Small intestine (tissue), 7 donors: ENCODE data around the gene CACNA1H. TPM values are rescaled to one million over a fixed set of nuclear protein-coding genes. Genes with fewer than 3 reads are reported as not detected.

Source experiments
- DNase-seq, 2 donors: peaks; one replicate each; pipeline versions ENCODE4 v3.0.0 to v3.0.0-alpha.2; 2013
- FAIRE-seq: peaks from 2 replicates; lab custom pipeline; 2012; peaks lifted over from hg19 to GRCh38; lab: Jason Lieb, UNC
- H3K27ac ChIP-seq, 3 donors: one replicate each; pipeline ENCODE4 v1.5.1; 2013; ENCODE audit warnings: low read length in 2 of 3, mild to moderate bottlenecking in 2 of 3, control low read depth in 1 of 3, inconsistent platforms in 1 of 3, low read depth in 1 of 3, moderate library complexity in 1 of 3
- H3K27me3 ChIP-seq, 3 donors: one replicate each; pipeline ENCODE4 v1.6.1; 2013; ENCODE audit warnings: low read length in 3 of 3, inconsistent platforms in 1 of 3; ENCODE audit not compliant: control insufficient read depth in 3 of 3, insufficient read depth in 3 of 3
- H3K36me3 ChIP-seq, 3 donors: one replicate each; pipeline ENCODE4 v1.6.1; 2013; ENCODE audit warnings: low read length in 3 of 3, inconsistent platforms in 1 of 3, low read depth in 1 of 3, mild to moderate bottlenecking in 1 of 3, moderate library complexity in 1 of 3; ENCODE audit not compliant: control insufficient read depth in 3 of 3, insufficient read depth in 2 of 3
- H3K4me1 ChIP-seq, 3 donors: one replicate each; pipeline ENCODE4 v1.6.1; 2013; ENCODE audit warnings: low read length in 2 of 3, inconsistent platforms in 1 of 3, low read depth in 1 of 3, mild to moderate bottlenecking in 1 of 3, moderate library complexity in 1 of 3; ENCODE audit not compliant: control insufficient read depth in 3 of 3, insufficient read depth in 2 of 3
- H3K4me3 ChIP-seq, 3 donors: one replicate each; pipeline ENCODE4 v1.5.1; 2013; ENCODE audit warnings: low read length in 3 of 3, control low read depth in 1 of 3, inconsistent platforms in 1 of 3, low read depth in 1 of 3, mild to moderate bottlenecking in 1 of 3, moderate library complexity in 1 of 3
- H3K9me3 ChIP-seq, 2 donors: one replicate each; pipeline ENCODE4 v1.6.1; 2013; ENCODE audit warnings: low read depth in 1 of 2, low read length in 1 of 2; ENCODE audit not compliant: control insufficient read depth in 2 of 2, insufficient read depth in 1 of 2
- WGBS, 3 donors: extraction: QIAGEN DNeasy Blood & Tissue Kit; methylation state at CpG; one replicate each; pipeline ENCODE4 v1.1.7; 2013; 5-methylcytosine and 5-hydroxymethylcytosine counted together
- polyA plus RNA-seq, 4 donors: library from polyadenylated mRNA; stranded (reverse) in 3 of 4; unstranded in 1 of 4; fragments of 200-250 nt in 3 of 4; fragments of 120-200 nt in 1 of 4; gene quantifications; one replicate each; pipeline versions ENCODE4 v1.2.1 to v1.2.3, GENCODE V29; 2013
- donor health status: healthy with polysubstance abuse.
- donor health status: control.
- donor health status: control.
- donor health status: Bipolar disorder and iron deficiency.
- donor health status: healthy.

The CACNA1H gene
- polyA plus RNA-seq, 4 donors: 0.22 to 7.0 (median 3.2) TPM

DNA sequence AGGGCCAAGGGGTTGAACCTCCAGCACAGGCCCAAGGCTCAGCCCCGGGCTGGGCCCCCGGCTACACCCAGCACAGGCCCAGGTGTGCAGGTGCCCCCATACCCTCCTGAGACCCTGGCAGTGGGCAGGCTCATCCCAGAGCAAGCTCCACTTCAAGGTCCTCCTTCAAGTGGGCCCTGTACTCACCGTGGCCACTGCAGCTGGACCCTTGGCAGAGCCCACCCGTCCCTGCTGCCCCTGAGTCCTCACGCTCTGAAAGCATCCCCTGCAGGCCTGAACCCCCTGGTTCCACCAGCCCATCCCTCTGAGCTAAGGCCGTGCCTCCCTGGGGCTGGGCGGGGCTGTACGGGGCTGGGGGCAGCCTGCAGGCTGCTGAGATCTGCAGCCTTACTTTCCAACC, 11.2 kb upstream of the CACNA1H start:
- Histone ChIP-seq H3K36me3 (no peaks in the 10 kb centered on the region), H3K4me3 (no peak overlapping the region), H3K9me3 (no peaks in the 10 kb centered on the region), H3K27me3 (no peaks in the 10 kb centered on the region), H3K27ac (no peak overlapping the region), H3K4me1 (no peaks in the 10 kb centered on the region)
- WGBS, 3 donors: 50 to 72% (median 62%) methylated on average over 6 to 8 of the region's 8 CpGs
- FAIRE-seq (no peak), DNase-seq (no peak)

DNA sequence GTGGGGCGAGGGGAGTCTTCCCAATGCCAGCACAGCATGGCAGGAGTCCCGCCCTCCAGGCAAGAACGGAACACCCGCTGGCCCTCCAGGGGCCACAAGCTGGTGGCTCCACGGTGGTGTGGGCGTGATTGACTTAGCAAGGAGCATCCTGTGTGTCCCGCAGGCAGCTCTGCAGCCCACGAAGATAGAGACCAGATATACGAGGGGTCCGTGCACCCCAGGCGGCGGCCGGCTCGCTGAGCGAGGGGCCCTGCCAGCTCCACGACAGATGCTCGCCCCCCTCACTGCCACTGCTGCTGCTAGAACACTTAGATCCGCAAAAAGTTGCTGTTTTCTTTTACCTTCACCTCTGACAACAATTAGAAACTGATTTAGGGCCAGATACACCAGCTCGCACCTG, 10.0 kb upstream of the CACNA1H start:
- H3K36me3 ChIP-seq: no peaks in the 10 kb centered on the region
- FAIRE-seq (no peak), DNase-seq (no peak)
- no peak overlapping the region for H3K4me3 ChIP-seq
- no peak overlapping the region for H3K27ac ChIP-seq
- 78 to 83% (median 78%) methylated on average over 19 of the region's 19 CpGs for WGBS, 3 donors
- peaks cover 0 to 4% of the 10 kb centered on the region in 2 donors for H3K9me3 ChIP-seq
- no peaks in the 10 kb centered on the region for H3K4me1 ChIP-seq
- H3K27me3 ChIP-seq: no peaks in the 10 kb centered on the region

DNA sequence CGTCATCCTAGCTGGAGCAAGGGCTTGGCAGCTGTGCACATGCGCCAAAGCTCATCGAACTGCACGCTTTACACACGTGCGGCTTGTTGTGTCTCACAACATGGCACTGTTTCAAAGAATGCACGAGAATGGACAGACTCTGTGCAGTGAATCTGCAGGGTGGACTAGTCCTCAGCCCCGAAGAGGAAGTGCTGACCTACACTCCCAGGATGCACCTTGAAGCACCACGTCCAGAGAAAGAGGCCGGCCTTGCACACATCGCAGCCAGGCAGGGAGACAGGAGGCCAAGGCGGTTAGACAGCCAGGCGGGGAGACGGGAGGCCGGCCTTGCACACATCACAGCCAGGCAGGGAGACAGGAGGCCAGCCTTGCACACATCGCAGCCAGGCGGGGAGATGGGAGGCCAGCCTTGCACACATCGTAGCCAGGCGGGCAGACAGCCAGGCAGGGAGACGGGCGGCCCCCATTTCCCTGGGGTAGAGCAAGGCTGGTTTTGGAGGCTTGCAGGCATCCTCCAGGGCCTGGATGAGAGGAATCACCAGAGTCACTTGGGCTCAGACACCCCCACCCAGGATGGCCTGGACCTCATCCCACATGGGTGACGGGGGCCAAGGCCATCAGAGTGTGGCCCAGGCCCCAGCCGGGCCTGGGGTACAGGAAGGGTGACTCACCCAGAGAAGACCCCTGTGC, 9.0 kb upstream of the CACNA1H start:
- no peak for DNase-seq
- Histone ChIP-seq H3K27me3 (peaks cover 0 to 2% (median 0%) of the 10 kb centered on the region in 3 donors), H3K4me3 (no peak overlapping the region), H3K27ac (no peak overlapping the region), H3K4me1 (no peaks in the 10 kb centered on the region), H3K9me3 (peaks cover 0 to 4% of the 10 kb centered on the region in 2 donors), H3K36me3 (no peaks in the 10 kb centered on the region)
- no peak for FAIRE-seq
- WGBS, 3 donors: 81 to 88% (median 83%) methylated on average over 23 of the region's 23 CpGs

DNA sequence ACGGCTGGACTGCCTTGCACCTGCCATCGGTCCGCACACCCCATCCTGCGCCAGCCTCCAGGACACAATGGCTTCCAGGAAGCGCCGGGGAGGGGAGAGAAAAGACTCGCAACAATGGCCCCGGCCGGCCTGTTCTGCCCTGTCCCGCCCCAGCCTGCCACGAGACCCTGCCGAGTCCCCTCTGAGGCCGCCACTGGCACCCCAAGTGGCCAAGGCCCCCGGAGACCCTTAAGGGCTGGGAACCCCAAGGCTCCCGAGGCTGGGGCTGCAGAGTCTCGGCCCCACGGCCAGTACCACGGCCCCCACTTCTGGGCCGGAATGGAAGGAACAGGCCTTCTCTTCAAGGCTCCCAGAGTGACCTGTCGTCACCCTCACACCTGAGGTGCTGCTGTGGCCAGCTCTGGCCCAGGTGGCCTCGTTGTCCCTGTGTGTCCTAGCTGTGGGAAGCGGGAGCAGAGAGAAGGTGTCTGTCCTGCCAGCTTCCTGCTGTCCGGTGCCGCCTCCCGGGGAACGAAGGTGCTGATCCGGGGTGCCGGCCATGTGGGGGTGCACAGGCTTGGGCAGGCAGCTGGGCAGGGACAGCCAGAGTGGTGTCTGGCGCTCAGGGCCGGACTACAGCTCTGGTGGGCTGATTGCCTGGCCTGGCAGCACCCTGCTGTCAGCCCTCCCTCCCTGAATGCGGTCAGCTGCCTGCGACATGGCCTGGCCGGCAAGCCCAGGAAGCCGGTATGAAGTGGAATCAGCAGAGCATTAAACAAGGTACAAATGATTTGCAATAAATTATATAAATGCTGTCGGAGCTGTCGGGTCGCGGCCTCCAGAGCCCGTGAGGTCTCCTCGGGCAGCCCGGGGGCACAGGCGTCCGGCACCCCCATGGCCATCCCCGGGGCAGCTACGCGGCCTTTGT, 8.2 kb upstream of the CACNA1H start:
- Histone ChIP-seq H3K4me3 (no peak overlapping the region), H3K27me3 (peaks cover 0 to 2% (median 0%) of the 10 kb centered on the region in 3 donors), H3K27ac (no peak overlapping the region), H3K9me3 (peaks cover 0 to 4% of the 10 kb centered on the region in 2 donors), H3K36me3 (no peaks in the 10 kb centered on the region), H3K4me1 (no peaks in the 10 kb centered on the region)
- FAIRE-seq (no peak), DNase-seq (no peak)
- 79 to 80% (median 80%) methylated on average over 45 to 46 of the region's 46 CpGs for WGBS, 3 donors

DNA sequence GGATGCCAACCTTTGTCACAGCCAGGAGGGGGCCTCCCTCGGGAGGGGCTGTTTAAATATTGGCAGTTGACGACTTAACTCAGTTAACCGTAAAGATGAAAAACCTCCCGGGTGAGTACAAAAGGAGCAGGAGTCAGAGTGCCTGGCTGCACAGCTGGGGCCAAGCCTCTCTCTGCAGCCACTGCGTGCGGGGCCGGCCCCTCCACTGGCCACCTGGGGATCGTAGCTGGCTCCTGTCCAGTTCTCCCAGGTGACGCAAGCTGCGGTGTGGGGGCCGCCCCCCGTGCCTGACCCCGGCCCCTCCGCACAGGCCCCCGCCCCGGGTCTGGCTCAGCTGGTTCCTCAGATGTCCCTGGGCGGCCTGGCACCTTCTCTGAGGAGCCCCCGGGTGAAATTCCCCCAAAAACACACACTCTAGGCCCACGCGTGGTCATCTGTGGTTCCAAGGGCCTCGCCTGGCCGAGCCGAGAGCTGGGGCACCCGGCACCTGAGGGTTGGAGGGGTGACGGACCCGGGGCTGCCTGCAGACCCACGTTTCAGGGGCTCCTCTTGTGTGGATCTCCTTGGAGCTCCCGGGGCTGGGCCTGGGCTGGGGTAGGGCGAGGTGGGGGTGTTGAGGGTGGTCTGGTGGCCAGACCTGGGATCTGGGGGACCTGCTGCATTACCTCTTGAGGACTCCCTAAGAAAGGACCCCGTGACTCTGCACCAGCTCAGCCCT, 7.4 kb upstream of the CACNA1H start:
- Histone ChIP-seq H3K4me1 (no peaks in the 10 kb centered on the region), H3K4me3 (no peak overlapping the region), H3K36me3 (no peaks in the 10 kb centered on the region), H3K9me3 (peaks cover 0 to 4% of the 10 kb centered on the region in 2 donors), H3K27ac (no peak overlapping the region), H3K27me3 (peaks cover 0 to 6% (median 0%) of the 10 kb centered on the region in 3 donors)
- WGBS, 3 donors: 39 to 63% (median 49%) methylated on average over 27 to 30 of the region's 30 CpGs
- DNase-seq (no peak), FAIRE-seq (no peak)

DNA sequence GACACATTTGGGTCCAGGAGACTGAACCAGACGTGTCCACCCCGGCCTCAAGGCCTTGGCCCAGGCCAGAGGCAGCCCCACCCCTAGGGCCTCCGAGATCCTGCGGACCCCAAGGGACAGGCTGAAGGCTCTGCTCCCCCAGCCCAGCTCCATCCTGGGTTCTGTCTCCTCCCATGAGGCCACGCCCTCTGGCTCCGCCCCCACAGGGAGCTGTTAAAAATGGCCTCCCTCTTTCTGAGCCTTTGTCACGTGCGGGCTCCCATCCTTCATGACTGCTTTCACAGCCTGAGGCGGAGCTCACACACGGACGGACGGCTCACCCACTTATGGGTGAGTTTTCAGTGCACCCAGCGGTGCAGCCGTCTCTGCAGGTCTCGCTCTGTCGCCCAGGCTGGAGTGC, 6.5 kb upstream of the CACNA1H start:
- no peak overlapping the region for H3K4me3 ChIP-seq
- no peaks in the 10 kb centered on the region for H3K4me1 ChIP-seq
- 79 to 81% (median 81%) methylated on average over 14 to 16 of the region's 16 CpGs for WGBS, 3 donors
- H3K27ac ChIP-seq: no peak overlapping the region
- H3K36me3 ChIP-seq: no peaks in the 10 kb centered on the region
- peaks cover 0 to 4% of the 10 kb centered on the region in 2 donors for H3K9me3 ChIP-seq
- peaks cover 0 to 11% (median 0%) of the 10 kb centered on the region in 3 donors for H3K27me3 ChIP-seq
- FAIRE-seq (no peak), DNase-seq (no peak)

DNA sequence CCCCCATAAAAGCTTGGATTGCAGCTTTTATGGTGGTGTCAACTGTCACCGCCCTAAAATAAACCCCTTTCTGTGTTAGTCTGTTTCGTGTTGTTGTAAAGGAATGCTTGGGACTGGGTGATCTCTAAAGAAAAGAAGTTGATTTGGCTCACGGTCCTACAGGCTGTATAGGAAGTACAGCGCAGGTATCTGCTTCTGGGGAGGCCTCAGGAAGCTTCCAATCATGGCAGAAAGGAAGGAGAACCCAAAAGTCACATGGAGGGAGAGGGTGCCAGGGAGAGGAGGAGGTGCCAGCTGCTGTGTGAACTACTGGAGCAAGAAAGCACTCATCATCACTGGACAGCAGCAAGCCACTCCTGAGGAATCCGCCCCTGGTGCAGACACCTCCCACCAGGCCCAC, 5.9 kb upstream of the CACNA1H start:
- Histone ChIP-seq H3K27me3 (peaks cover 0 to 17% (median 2%) of the 10 kb centered on the region in 3 donors), H3K4me1 (no peaks in the 10 kb centered on the region), H3K27ac (no peak overlapping the region), H3K36me3 (no peaks in the 10 kb centered on the region), H3K4me3 (no peak overlapping the region), H3K9me3 (peaks cover 0 to 4% of the 10 kb centered on the region in 2 donors)
- no peak for DNase-seq
- no peak for FAIRE-seq
- 89 to 92% (median 92%) methylated on average over 5 of the region's 5 CpGs for WGBS, 3 donors

DNA sequence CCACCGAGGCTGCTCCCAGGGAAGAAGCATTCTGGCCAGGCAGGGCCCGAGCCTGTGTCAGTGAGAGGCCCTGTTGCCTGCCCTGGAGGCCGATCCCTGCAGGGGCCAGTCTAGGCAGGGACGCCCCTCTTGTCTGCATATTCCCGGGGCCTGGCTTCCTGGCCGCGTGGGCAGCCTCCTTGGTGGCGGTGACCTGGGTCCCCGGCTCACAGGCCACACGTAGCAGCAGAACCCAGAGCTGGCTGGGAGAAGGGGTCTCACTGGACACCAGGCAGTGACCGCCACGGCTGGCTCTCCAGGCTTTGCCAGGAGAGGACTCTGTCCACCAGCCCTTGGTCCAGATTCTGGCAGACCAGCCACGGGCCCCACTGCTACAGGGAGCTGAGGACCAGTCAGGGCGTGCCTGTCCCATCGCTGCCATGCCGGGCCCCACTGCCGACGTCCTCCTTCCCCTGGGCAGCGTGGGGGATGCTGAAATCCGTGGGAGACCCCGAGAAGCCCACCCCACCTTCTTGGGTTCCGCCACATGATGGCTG, 3.7 kb upstream of the CACNA1H start:
- no peak for DNase-seq
- Histone ChIP-seq H3K36me3 (no peaks in the 10 kb centered on the region), H3K27ac (no peak overlapping the region), H3K4me1 (peaks cover 0 to 2% (median 0%) of the 10 kb centered on the region in 3 donors), H3K27me3 (peaks cover 2 to 22% (median 2%) of the 10 kb centered on the region in 3 donors), H3K9me3 (peaks cover 0 to 4% of the 10 kb centered on the region in 2 donors), H3K4me3 (no peak overlapping the region)
- 82 to 88% (median 83%) methylated on average over 19 to 22 of the region's 22 CpGs for WGBS, 3 donors
- FAIRE-seq: no peak
